Measurements from ENCODE around the gene PI4K2A. TPM values are rescaled to one million over a fixed set of nuclear protein-coding genes. Genes with fewer than 3 reads are reported as not detected.

Gene PI4K2A
- total RNA-seq, 5 donors from 2014 or later (not counting 1 experiment from before 2014, with no cell fraction given): 9.0 to 23.1 (median 11.0) TPM

- Histone ChIP-seq H3K27ac (ENCODE audit: low read length) (no peak overlapping the region), H3K27me3 (replicated peaks in 1 of 2; ENCODE audit: control insufficient read depth in 2 of 2, extremely low read depth in 1 of 2, insufficient read depth in 2 of 2, low read length in 1 of 2) (peaks cover 0 to 3% of the 10 kb centered on the region in 2 experiments), H3K4me1 (ENCODE audit: control insufficient read depth in 1 of 2, extremely low read depth in 1 of 2, insufficient read depth in 2 of 2, low read length in 2 of 2) (no peaks in the 10 kb centered on the region), H3K36me3 (ENCODE audit: control insufficient read depth in 2 of 2, extremely low read depth in 1 of 2, insufficient read depth in 1 of 2, low read length in 1 of 2) (no peaks in the 10 kb centered on the region), H3K4me3 (ENCODE audit: control insufficient read depth in 1 of 2, extremely low read depth in 1 of 2, low read length in 1 of 2) (no peak overlapping the region), H3K9me3 (no peaks in the 10 kb centered on the region)
- no peaks in the 10 kb centered on the region for H3K9me3 Mint-ChIP-seq
- no peak overlapping the region for H3K4me3 Mint-ChIP-seq
- H3K27ac Mint-ChIP-seq: no peak overlapping the region
- H3K4me1 Mint-ChIP-seq: no peaks in the 10 kb centered on the region
- no peaks in the 10 kb centered on the region for H3K27me3 Mint-ChIP-seq
- ChIA-PET POLR2A (no interaction called here), CTCF (no interaction called here)
- 89% methylated on average over 11 of the region's 19 CpGs for WGBS (ENCODE audit: insufficient coverage)
- DNase-seq: no peak
- ATAC-seq (replicated peaks in 1 of 4): no peak
- no peaks in the 10 kb centered on the region for H3K36me3 Mint-ChIP-seq
These were observed 41.8 kb upstream of the PI4K2A start for GRCh38 chr10:97598407-97599271.

- CTCF ChIA-PET: no interaction called here
- ATAC-seq (replicated peaks in 1 of 4): no peak
- WGBS (ENCODE audit: insufficient coverage): 91% methylated on average over 4 of the region's 6 CpGs
These were observed 41.2 kb upstream of the PI4K2A start for GRCh38 chr10:97599272-97599619.

GRCh38 chr10:97600616-97601015, 39.9 kb upstream of the PI4K2A start:
- ATAC-seq (replicated peaks in 1 of 4) (no peak), DNase-seq (no peak)
- Mint-ChIP-seq H3K27ac (no peak overlapping the region), H3K9me3 (no peaks in the 10 kb centered on the region), H3K27me3 (no peaks in the 10 kb centered on the region), H3K4me3 (no peak overlapping the region), H3K4me1 (no peaks in the 10 kb centered on the region), H3K36me3 (no peaks in the 10 kb centered on the region)
- no CpG with 5 or more reads among the region's 1 CpG for WGBS (ENCODE audit: insufficient coverage)
- Histone ChIP-seq H3K4me1 (ENCODE audit: control insufficient read depth in 1 of 2, extremely low read depth in 1 of 2, insufficient read depth in 2 of 2, low read length in 2 of 2) (no peaks in the 10 kb centered on the region), H3K9me3 (no peaks in the 10 kb centered on the region), H3K4me3 (ENCODE audit: control insufficient read depth in 1 of 2, extremely low read depth in 1 of 2, low read length in 1 of 2) (no peak overlapping the region), H3K27ac (ENCODE audit: low read length) (no peak overlapping the region), H3K27me3 (replicated peaks in 1 of 2; ENCODE audit: control insufficient read depth in 2 of 2, extremely low read depth in 1 of 2, insufficient read depth in 2 of 2, low read length in 1 of 2) (peaks cover 0 to under 1% of the 10 kb centered on the region in 2 experiments), H3K36me3 (ENCODE audit: control insufficient read depth in 2 of 2, extremely low read depth in 1 of 2, insufficient read depth in 1 of 2, low read length in 1 of 2) (no peaks in the 10 kb centered on the region)
- CTCF ChIA-PET: no interaction called here
- POLR2A ChIA-PET: no interaction called here

More at GRCh38 chr10:97599272-97599619, 41.2 kb upstream of the PI4K2A start:
- H3K27ac ChIP-seq (ENCODE audit: low read length): no peak overlapping the region
- no peaks in the 10 kb centered on the region for H3K9me3 Mint-ChIP-seq
- no peaks in the 10 kb centered on the region for H3K9me3 ChIP-seq
- H3K4me3 ChIP-seq (ENCODE audit: control insufficient read depth in 1 of 2, extremely low read depth in 1 of 2, low read length in 1 of 2): no peak overlapping the region
- H3K36me3 ChIP-seq (ENCODE audit: control insufficient read depth in 2 of 2, extremely low read depth in 1 of 2, insufficient read depth in 1 of 2, low read length in 1 of 2): no peaks in the 10 kb centered on the region
- H3K27me3 ChIP-seq (replicated peaks in 1 of 2; ENCODE audit: control insufficient read depth in 2 of 2, extremely low read depth in 1 of 2, insufficient read depth in 2 of 2, low read length in 1 of 2): peaks cover 0 to 2% of the 10 kb centered on the region in 2 experiments
- no peak overlapping the region for H3K4me3 Mint-ChIP-seq
- DNase-seq: no peak
- no peaks in the 10 kb centered on the region for H3K36me3 Mint-ChIP-seq
- H3K4me1 Mint-ChIP-seq: no peaks in the 10 kb centered on the region
- POLR2A ChIA-PET: no interaction called here
- no peaks in the 10 kb centered on the region for H3K4me1 ChIP-seq (ENCODE audit: control insufficient read depth in 1 of 2, extremely low read depth in 1 of 2, insufficient read depth in 2 of 2, low read length in 2 of 2)
- no peak overlapping the region for H3K27ac Mint-ChIP-seq
- H3K27me3 Mint-ChIP-seq: no peaks in the 10 kb centered on the region

- no peak overlapping the region for H3K27ac ChIP-seq (ENCODE audit: low read length)
- Mint-ChIP-seq H3K9me3 (no peaks in the 10 kb centered on the region), H3K27me3 (peaks cover 0 to 1% of the 10 kb centered on the region in 2 donors), H3K27ac (no peak overlapping the region), H3K4me3 (no peak overlapping the region), H3K4me1 (no peaks in the 10 kb centered on the region), H3K36me3 (no peaks in the 10 kb centered on the region)
- 89% methylated on average over 19 of the region's 21 CpGs for WGBS (ENCODE audit: insufficient coverage)
- DNase-seq: no peak
- ChIA-PET POLR2A (no interaction called here), CTCF (no interaction called here)
- H3K4me3 ChIP-seq (ENCODE audit: control insufficient read depth in 1 of 2, extremely low read depth in 1 of 2, low read length in 1 of 2): no peak overlapping the region
- H3K27me3 ChIP-seq (replicated peaks in 1 of 2; ENCODE audit: control insufficient read depth in 2 of 2, extremely low read depth in 1 of 2, insufficient read depth in 2 of 2, low read length in 1 of 2): no peaks in the 10 kb centered on the region
- ATAC-seq (replicated peaks in 1 of 4): no peak
- no peaks in the 10 kb centered on the region for H3K9me3 ChIP-seq
- no peaks in the 10 kb centered on the region for H3K4me1 ChIP-seq (ENCODE audit: control insufficient read depth in 1 of 2, extremely low read depth in 1 of 2, insufficient read depth in 2 of 2, low read length in 2 of 2)
- no peaks in the 10 kb centered on the region for H3K36me3 ChIP-seq (ENCODE audit: control insufficient read depth in 2 of 2, extremely low read depth in 1 of 2, insufficient read depth in 1 of 2, low read length in 1 of 2)
These were observed 38.9 kb upstream of the PI4K2A start for GRCh38 chr10:97601268-97602215.

GRCh38 chr10:97607095-97607636, 33.3 kb upstream of the PI4K2A start:
- H3K27ac Mint-ChIP-seq: no peak overlapping the region
- POLR2A ChIA-PET: no interaction called here
- peaks cover 0 to 4% of the 10 kb centered on the region in 2 donors for H3K27me3 Mint-ChIP-seq
- Histone ChIP-seq H3K4me1 (ENCODE audit: control insufficient read depth in 1 of 2, extremely low read depth in 1 of 2, insufficient read depth in 2 of 2, low read length in 2 of 2) (no peaks in the 10 kb centered on the region), H3K27me3 (replicated peaks in 1 of 2; ENCODE audit: control insufficient read depth in 2 of 2, extremely low read depth in 1 of 2, insufficient read depth in 2 of 2, low read length in 1 of 2) (peaks cover 0 to 12% of the 10 kb centered on the region in 2 experiments), H3K4me3 (ENCODE audit: control insufficient read depth in 1 of 2, extremely low read depth in 1 of 2, low read length in 1 of 2) (no peak overlapping the region), H3K36me3 (ENCODE audit: control insufficient read depth in 2 of 2, extremely low read depth in 1 of 2, insufficient read depth in 1 of 2, low read length in 1 of 2) (no peaks in the 10 kb centered on the region), H3K9me3 (no peaks in the 10 kb centered on the region), H3K27ac (ENCODE audit: low read length) (no peak overlapping the region)
- H3K9me3 Mint-ChIP-seq: no peaks in the 10 kb centered on the region
- no peaks in the 10 kb centered on the region for H3K4me1 Mint-ChIP-seq
- no peak for DNase-seq
- H3K36me3 Mint-ChIP-seq: no peaks in the 10 kb centered on the region
- H3K4me3 Mint-ChIP-seq: no peak overlapping the region
- ATAC-seq (replicated peaks in 1 of 4): no peak
- WGBS (ENCODE audit: insufficient coverage): 85% methylated on average over 2 of the region's 5 CpGs
- CTCF ChIA-PET: no interaction called here

GRCh38 chr10:97608991-97609561, 31.4 kb upstream of the PI4K2A start:
- no peak for ATAC-seq (replicated peaks in 1 of 4)
- Mint-ChIP-seq H3K4me1 (no peaks in the 10 kb centered on the region), H3K27me3 (peaks cover 0 to 4% of the 10 kb centered on the region in 2 donors), H3K4me3 (no peak overlapping the region), H3K27ac (no peak overlapping the region), H3K9me3 (no peaks in the 10 kb centered on the region), H3K36me3 (no peaks in the 10 kb centered on the region)
- Histone ChIP-seq H3K27ac (ENCODE audit: low read length) (no peak overlapping the region), H3K27me3 (replicated peaks in 1 of 2; ENCODE audit: control insufficient read depth in 2 of 2, extremely low read depth in 1 of 2, insufficient read depth in 2 of 2, low read length in 1 of 2) (peaks cover 0 to 12% of the 10 kb centered on the region in 2 experiments), H3K36me3 (ENCODE audit: control insufficient read depth in 2 of 2, extremely low read depth in 1 of 2, insufficient read depth in 1 of 2, low read length in 1 of 2) (no peaks in the 10 kb centered on the region), H3K9me3 (no peaks in the 10 kb centered on the region), H3K4me3 (ENCODE audit: control insufficient read depth in 1 of 2, extremely low read depth in 1 of 2, low read length in 1 of 2) (no peak overlapping the region), H3K4me1 (ENCODE audit: control insufficient read depth in 1 of 2, extremely low read depth in 1 of 2, insufficient read depth in 2 of 2, low read length in 2 of 2) (no peaks in the 10 kb centered on the region)
- ChIA-PET POLR2A (no interaction called here), CTCF (interaction anchor here in 1 of 2 donors (0.5 kb wide), 1 partner anchor 324 kb away, joined by 5 read pairs; no protein-coding TSS in a partner anchor)
- WGBS (ENCODE audit: insufficient coverage): 86% methylated on average over 10 of the region's 13 CpGs
- DNase-seq: no peak

Data from T-cell (primary cell).